Endothelial cell of umbilical vein (primary cell): ENCODE measurements around the gene OR1A1.
"Not testable (repeated sequence)": the region's sequence is repeated elsewhere in the genome, so short reads cannot be mapped to it uniquely, and the experiment has no call there.

Experiments used
- CTCF ChIP-seq, 2 donors: IDR thresholded peaks; 1 replicate in 1 of 2; 2 replicates in 1 of 2; pipeline ENCODE4 v1.5.1; 2011; ENCODE audit warnings: low read length in 2 of 2, mild to moderate bottlenecking in 2 of 2, moderate library complexity in 2 of 2, control low read depth in 1 of 2, inconsistent platforms in 1 of 2, low read depth in 1 of 2; ENCODE audit not compliant: insufficient read depth in 1 of 2; ENCODE audit errors: extremely low read depth in 1 of 2
- EZH2 ChIP-seq: IDR thresholded peaks from 2 replicates; pipeline ENCODE4 v1.6.1; 2012; ENCODE audit warnings: borderline replicate concordance, low read depth, mild to moderate bottlenecking, moderate library complexity, low read length, inconsistent platforms; ENCODE audit not compliant: severe bottlenecking
- FOS ChIP-seq: IDR thresholded peaks from 2 replicates; pipeline ENCODE4 v1.6.1; 2011; ENCODE audit warnings: mild to moderate bottlenecking, low read length, moderate library complexity, borderline replicate concordance; ENCODE audit not compliant: insufficient read depth
- GATA2 ChIP-seq: IDR thresholded peaks from 2 replicates; pipeline ENCODE4 v1.7.0; 2011; ENCODE audit warnings: low read depth, mild to moderate bottlenecking, moderate library complexity, mixed read lengths, low read length; ENCODE audit not compliant: insufficient read length, insufficient read depth
- JUN ChIP-seq: IDR thresholded peaks from 2 replicates; pipeline ENCODE4 v1.6.1; 2011; ENCODE audit warnings: borderline replicate concordance, low read depth; ENCODE audit not compliant: insufficient read length, insufficient read depth
- MAX ChIP-seq: IDR thresholded peaks from 2 replicates; pipeline ENCODE4 v1.6.1; 2011; ENCODE audit not compliant: insufficient read depth, insufficient read length
- MYC ChIP-seq: IDR thresholded peaks from one replicate; pipeline ENCODE4 v1.6.1; 2011; ENCODE audit warnings: mild to moderate bottlenecking, low read depth, low read length
- POLR2A ChIP-seq: IDR thresholded peaks from 2 replicates; pipeline ENCODE4 v1.6.1; 2012; ENCODE audit warnings: low read depth, mild to moderate bottlenecking, control low read depth, low read length
- POLR2AphosphoS5 ChIP-seq: IDR thresholded peaks from 2 replicates; pipeline ENCODE4 v1.6.1; 2012; ENCODE audit warnings: low read depth, mild to moderate bottlenecking, control low read depth, low read length, moderate library complexity; ENCODE audit not compliant: insufficient read depth

GRCh38 chr17:3244841-3245240 is 37.4 kb downstream of the OR1A1 start:
- TF ChIP-seq POLR2AphosphoS5; CTCF (IDR thresholded peaks at IDR 0.05; ENCODE audit: extremely low read depth in 1 of 2, insufficient read depth in 1 of 2, low read depth in 1 of 2, low read length in 2 of 2); POLR2A; EZH2; FOS; MAX; MYC; JUN; GATA2: not testable (repeated sequence)
